Activated CD4-positive, alpha-beta memory T cell treated with anti-CD3 and anti-CD28 coated beads, Interleukin-2, amount 10 ng/mL, durations not matched to agents 7 days and 5 days (primary cell): ENCODE measurements around the gene CPNE1. TPM values are rescaled to one million over a fixed set of nuclear protein-coding genes. Genes with fewer than 3 reads are reported as not detected.

Source experiments
- CTCF ChIA-PET: fragments of 350-600 bp; sonication (Branson Sonifier 250); formaldehyde crosslinking; loops from one replicate; lab custom pipeline; 2021; ENCODE audit warnings: antibody characterized with exemption, inconsistent platforms; lab: Charles Lee
- POLR2A ChIA-PET: fragments of 350-600 bp; sonication (Branson Sonifier 250); formaldehyde crosslinking; loops from one replicate; lab custom pipeline; 2021; ENCODE audit warnings: antibody characterized with exemption; lab: Charles Lee
- DNase-seq: peaks from one replicate; pipeline ENCODE4 v3.0.0-alpha.2; 2020
- H3K27ac Mint-ChIP-seq: one replicate; pipeline ENCODE4 v1.8.0; 2021; ENCODE audit warnings: mild to moderate bottlenecking, mixed read lengths
- H3K27me3 Mint-ChIP-seq: one replicate; pipeline ENCODE4 v1.8.0; 2021; ENCODE audit warnings: mixed read lengths
- H3K36me3 Mint-ChIP-seq: one replicate; pipeline ENCODE4 v1.8.0; 2021; ENCODE audit warnings: low read depth, mixed read lengths
- H3K4me1 Mint-ChIP-seq: one replicate; pipeline ENCODE4 v1.8.0; 2021; ENCODE audit warnings: mixed read lengths
- H3K4me3 Mint-ChIP-seq: one replicate; pipeline ENCODE4 v1.8.0; 2021; ENCODE audit warnings: mild to moderate bottlenecking, mixed read lengths
- H3K9me3 Mint-ChIP-seq: one replicate; pipeline ENCODE4 v1.8.0; 2021; ENCODE audit warnings: mixed read lengths
- total RNA-seq, 2 experiments: library from RNA; stranded (reverse); gene quantifications; one replicate each; pipeline ENCODE4 v1.2.3, GENCODE V29; 2021

CPNE1 gene
- total RNA-seq, 2 experiments from 2014 or later, result 239 to 243 TPM

DNA sequence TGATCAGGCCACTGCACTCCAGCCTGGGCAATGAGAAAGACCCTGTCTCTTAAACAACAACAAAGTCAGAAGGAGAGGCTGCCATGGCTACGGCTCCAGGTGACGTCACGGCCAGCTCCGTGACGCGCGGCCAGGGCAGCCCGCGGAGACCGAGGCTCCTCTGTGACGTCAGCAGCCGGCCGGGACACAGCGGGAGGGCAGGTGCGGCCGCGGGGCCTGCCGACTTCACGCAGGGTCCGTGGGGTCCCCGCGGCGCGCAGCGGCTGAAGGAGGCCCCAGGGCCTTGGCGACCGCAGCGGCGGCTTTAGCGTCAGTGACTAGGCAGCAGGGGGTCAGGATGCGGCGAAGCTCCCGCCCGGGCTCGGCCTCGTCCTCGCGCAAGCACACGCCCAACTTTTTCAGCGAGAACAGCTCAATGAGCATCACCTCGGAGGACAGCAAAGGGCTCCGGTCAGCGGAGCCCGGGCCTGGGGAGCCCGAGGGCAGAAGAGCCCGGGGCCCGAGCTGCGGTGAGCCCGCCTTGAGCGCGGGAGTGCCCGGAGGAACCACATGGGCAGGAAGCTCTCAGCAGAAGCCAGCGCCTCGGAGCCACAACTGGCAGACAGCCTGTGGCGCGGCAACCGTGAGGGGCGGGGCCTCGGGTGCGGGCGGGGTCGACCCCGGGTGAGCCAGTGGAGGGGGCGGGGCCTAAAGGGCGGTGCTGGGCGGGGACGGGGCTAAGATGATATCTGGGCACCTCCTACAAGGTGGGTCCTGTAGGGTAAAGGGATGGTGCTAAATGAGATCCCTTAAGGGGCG lies 48.8 kb downstream of the CPNE1 start, which contains the start of gene SPAG4:
Gene SPAG4 (plus strand): TSS at position 163 of the 798 bp plus-strand sequence. CDS start 175 bp downstream, at position 338.
- H3K36me3 Mint-ChIP-seq, result no peaks in the 10 kb centered on the region
- peaks cover 1% of the 10 kb centered on the region for H3K27me3 Mint-ChIP-seq
- ChIA-PET CTCF (interaction anchor here (0.5 to 3.4 kb wide), 9 partner anchors 14 to 338 kb away, joined by 3 to 23 read pairs (median 4); partner anchors contain the start of genes ERGIC3, RBM39 and SCAND1), POLR2A (interaction anchor here (0.9 to 9.0 kb wide), 22 partner anchors 8 to 1252 kb away, joined by 3 to 198 read pairs (median 6); partner anchors contain the start of genes CEP250, CPNE1, EIF6 and ERGIC3)
- H3K9me3 Mint-ChIP-seq, result no peaks in the 10 kb centered on the region
- DNase-seq, result peak; percentile 100
- H3K27ac Mint-ChIP-seq, result peak within 1 kb of the TSS; percentile 92
- peaks cover 46% of the 10 kb centered on the region for H3K4me1 Mint-ChIP-seq
- peak within 1 kb of the TSS; percentile 83 for H3K4me3 Mint-ChIP-seq

- no peaks in the 10 kb centered on the region for H3K36me3 Mint-ChIP-seq
- POLR2A ChIA-PET, result no interaction called here
- no peaks in the 10 kb centered on the region for H3K9me3 Mint-ChIP-seq
- no peak overlapping the region for H3K4me3 Mint-ChIP-seq
- H3K4me1 Mint-ChIP-seq, result peaks cover 10% of the 10 kb centered on the region
- H3K27ac Mint-ChIP-seq, result no peak overlapping the region
- H3K27me3 Mint-ChIP-seq, result peaks cover 1% of the 10 kb centered on the region
- DNase-seq, result no peak
- CTCF ChIA-PET, result interaction anchor here (1.4 kb wide), 1 partner anchor 10 kb away, joined by 8 read pairs; no protein-coding TSS in a partner anchor
These were observed 53.2 kb downstream of the CPNE1 start for GRCh38 chr20:35611482-35611881.

GRCh38 chr20:35610833-35611427 lies 53.8 kb downstream of the CPNE1 start:
- peaks cover 1% of the 10 kb centered on the region for H3K27me3 Mint-ChIP-seq
- H3K9me3 Mint-ChIP-seq, result no peaks in the 10 kb centered on the region
- CTCF ChIA-PET, result interaction anchor here (1.4 kb wide), 1 partner anchor 10 kb away, joined by 8 read pairs; no protein-coding TSS in a partner anchor
- no peak overlapping the region for H3K4me3 Mint-ChIP-seq
- H3K36me3 Mint-ChIP-seq, result no peaks in the 10 kb centered on the region
- H3K4me1 Mint-ChIP-seq, result peaks cover 7% of the 10 kb centered on the region
- POLR2A ChIA-PET, result no interaction called here
- no peak overlapping the region for H3K27ac Mint-ChIP-seq
- DNase-seq, result no peak

- no peak overlapping the region for H3K4me3 Mint-ChIP-seq
- CTCF ChIA-PET, result no interaction called here
- H3K27me3 Mint-ChIP-seq, result peaks cover 7% of the 10 kb centered on the region
- POLR2A ChIA-PET, result interaction anchor here (0.7 kb wide), 1 partner anchor 8 kb away, joined by 3 read pairs; no protein-coding TSS in a partner anchor
- no peaks in the 10 kb centered on the region for H3K4me1 Mint-ChIP-seq
- no peaks in the 10 kb centered on the region for H3K36me3 Mint-ChIP-seq
- H3K27ac Mint-ChIP-seq, result no peak overlapping the region
- no peaks in the 10 kb centered on the region for H3K9me3 Mint-ChIP-seq
- DNase-seq, result no peak
These were observed 57.5 kb downstream of the CPNE1 start for GRCh38 chr20:35607003-35607735.

- Mint-ChIP-seq H3K4me3 (no peak overlapping the region), H3K27me3 (peaks cover 14% of the 10 kb centered on the region), H3K4me1 (peaks cover 4% of the 10 kb centered on the region), H3K9me3 (no peaks in the 10 kb centered on the region), H3K27ac (no peak overlapping the region), H3K36me3 (no peaks in the 10 kb centered on the region)
- no peak for DNase-seq
- ChIA-PET POLR2A (interaction anchor here (3.9 kb wide), 1 partner anchor 10 kb away, joined by 20 read pairs; the partner anchor contains the start of gene SPAG4), CTCF (interaction anchor here (0.6 to 1.8 kb wide), 2 partner anchors 13 to 1174 kb away, joined by 3 to 10 read pairs; no protein-coding TSS in a partner anchor)
These were observed 58.6 kb downstream of the CPNE1 start for GRCh38 chr20:35606127-35606526.

DNA sequence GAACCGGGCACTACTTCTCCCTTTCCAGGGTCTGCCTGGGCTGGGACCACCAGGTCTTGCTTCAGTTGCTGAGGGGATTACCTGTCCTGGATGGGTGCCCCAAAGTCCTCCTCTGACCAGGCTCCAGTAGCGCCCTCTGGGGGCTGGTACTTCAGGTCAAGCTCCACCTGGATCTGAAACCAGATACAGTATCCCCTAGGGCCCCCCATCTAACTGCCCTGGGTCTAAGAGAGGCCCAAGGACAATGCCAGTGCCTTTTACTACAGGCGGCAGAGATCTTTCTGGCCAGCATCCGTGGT lies 60.3 kb downstream of the CPNE1 start:
- Mint-ChIP-seq H3K27me3 (peaks cover 29% of the 10 kb centered on the region), H3K4me3 (no peak overlapping the region), H3K4me1 (peaks cover 8% of the 10 kb centered on the region), H3K9me3 (no peaks in the 10 kb centered on the region), H3K27ac (no peak overlapping the region), H3K36me3 (no peaks in the 10 kb centered on the region)
- DNase-seq, result no peak
- CTCF ChIA-PET, result interaction anchor here (0.9 to 3.5 kb wide), 4 partner anchors 15 to 141 kb away, joined by 3 to 11 read pairs (median 7); partner anchors contain the start of genes NFS1 and ROMO1
- POLR2A ChIA-PET, result interaction anchor here (1.1 to 3.9 kb wide), 2 partner anchors 12 to 56 kb away, joined by 3 to 20 read pairs; partner anchors contain the start of gene SPAG4

GRCh38 chr20:35603695-35604448 lies 60.8 kb downstream of the CPNE1 start:
- DNase-seq, result no peak
- H3K4me3 Mint-ChIP-seq, result no peak overlapping the region
- POLR2A ChIA-PET, result interaction anchor here (1.2 to 3.9 kb wide), 4 partner anchors 12 to 96 kb away, joined by 4 to 20 read pairs (median 8); partner anchors contain the start of genes NFS1, ROMO1 and SPAG4

DNA sequence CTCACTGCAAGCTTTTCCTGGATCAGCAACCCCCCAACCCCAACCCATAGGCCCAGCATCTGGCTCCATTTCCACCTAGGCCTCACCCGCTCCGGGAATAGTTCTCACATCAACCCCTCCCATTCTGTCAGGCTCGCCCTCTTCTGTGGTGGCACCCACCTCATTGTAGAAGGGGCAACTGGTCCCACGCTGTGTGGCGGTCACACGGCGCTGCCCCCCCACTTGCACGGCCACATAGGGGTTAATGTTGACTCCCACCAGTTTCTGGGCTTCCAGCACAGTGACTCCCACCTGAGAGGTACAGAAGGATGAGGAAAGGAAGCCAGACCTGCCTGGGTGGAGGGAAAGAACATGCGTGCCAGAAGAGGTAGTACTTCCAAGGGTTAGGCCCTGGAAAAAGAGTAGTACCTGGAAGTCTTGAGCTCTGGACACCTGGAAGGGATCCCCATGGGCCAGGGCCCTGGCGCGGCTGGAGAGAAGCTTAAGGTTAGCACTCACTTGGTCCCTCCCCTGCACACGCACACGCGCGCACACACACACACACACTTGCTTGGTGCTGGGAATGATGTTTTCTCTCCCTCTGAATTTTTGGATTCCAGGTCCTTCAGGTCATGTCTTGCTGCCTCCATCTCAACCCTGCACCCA lies 61.7 kb downstream of the CPNE1 start:
- no peak for DNase-seq
- POLR2A ChIA-PET, result interaction anchor here (1.2 to 3.9 kb wide), 4 partner anchors 13 to 97 kb away, joined by 4 to 20 read pairs (median 8); partner anchors contain the start of genes NFS1, ROMO1 and SPAG4
- Mint-ChIP-seq H3K27me3 (peaks cover 42% of the 10 kb centered on the region), H3K4me3 (no peak overlapping the region), H3K27ac (no peak overlapping the region), H3K36me3 (no peaks in the 10 kb centered on the region), H3K9me3 (no peaks in the 10 kb centered on the region), H3K4me1 (peaks cover 8% of the 10 kb centered on the region)
- CTCF ChIA-PET, result interaction anchor here (0.5 to 3.9 kb wide), 7 partner anchors 13 to 285 kb away, joined by 3 to 23 read pairs (median 4); partner anchors contain the start of gene SPAG4

More at GRCh38 chr20:35603695-35604448, 60.8 kb downstream of the CPNE1 start:
- Mint-ChIP-seq H3K27ac (no peak overlapping the region), H3K9me3 (no peaks in the 10 kb centered on the region), H3K27me3 (peaks cover 33% of the 10 kb centered on the region), H3K36me3 (no peaks in the 10 kb centered on the region), H3K4me1 (peaks cover 8% of the 10 kb centered on the region)
- CTCF ChIA-PET, result interaction anchor here (0.6 to 3.9 kb wide), 7 partner anchors 12 to 143 kb away, joined by 3 to 23 read pairs (median 6); partner anchors contain the start of genes NFS1, ROMO1 and SPAG4

DNA sequence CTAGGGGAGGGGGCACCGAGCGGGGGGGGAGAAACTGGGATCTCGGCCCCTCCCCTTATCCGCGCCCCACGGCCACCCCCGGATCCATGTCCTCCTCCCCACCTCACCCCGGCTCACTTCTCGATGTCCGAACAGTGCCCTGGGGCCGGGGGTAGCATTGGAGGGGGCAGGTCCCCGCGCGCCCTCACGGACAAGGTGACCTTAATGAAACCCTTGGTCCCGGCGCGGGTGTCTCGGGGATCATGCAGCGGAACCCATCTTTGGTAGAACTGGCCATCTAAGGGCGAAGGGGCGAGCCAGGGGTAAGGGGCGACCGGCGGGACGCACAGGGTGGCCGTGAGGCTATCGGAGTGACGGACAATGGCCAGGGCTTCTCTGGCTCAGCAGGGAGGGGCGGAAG lies 62.7 kb downstream of the CPNE1 start:
- H3K9me3 Mint-ChIP-seq, result no peaks in the 10 kb centered on the region
- H3K36me3 Mint-ChIP-seq, result no peaks in the 10 kb centered on the region
- peaks cover 52% of the 10 kb centered on the region for H3K27me3 Mint-ChIP-seq
- H3K4me1 Mint-ChIP-seq, result peaks cover 8% of the 10 kb centered on the region
- no peak overlapping the region for H3K4me3 Mint-ChIP-seq
- H3K27ac Mint-ChIP-seq, result no peak overlapping the region
- CTCF ChIA-PET, result interaction anchor here (0.9 to 3.9 kb wide), 14 partner anchors 10 to 391 kb away, joined by 3 to 23 read pairs (median 6); partner anchors contain the start of genes SCAND1 and SPAG4
- no peak for DNase-seq
- POLR2A ChIA-PET, result interaction anchor here (1.0 to 3.7 kb wide), 3 partner anchors 13 to 102 kb away, joined by 3 to 11 read pairs (median 10); partner anchors contain the start of gene SPAG4

GRCh38 chr20:35600993-35601973 lies 63.4 kb downstream of the CPNE1 start:
- Mint-ChIP-seq H3K4me3 (peak overlapping the region; percentile 60), H3K27me3 (peaks cover 57% of the 10 kb centered on the region), H3K27ac (no peak overlapping the region), H3K4me1 (peaks cover 8% of the 10 kb centered on the region), H3K9me3 (no peaks in the 10 kb centered on the region), H3K36me3 (no peaks in the 10 kb centered on the region)
- ChIA-PET CTCF (interaction anchor here (0.5 to 3.9 kb wide), 21 partner anchors 10 to 392 kb away, joined by 3 to 23 read pairs (median 5); partner anchors contain the start of genes NFS1, ROMO1, SCAND1 and SPAG4), POLR2A (interaction anchor here (0.7 to 3.7 kb wide), 6 partner anchors 14 to 141 kb away, joined by 3 to 11 read pairs (median 5); partner anchors contain the start of genes RBM39 and SPAG4)
- DNase-seq, result peak; percentile 82
